GM12878 (cell line): ENCODE measurements around the gene EPHA2.

Experiments
- BCL3 ChIP-seq: IDR thresholded peaks from 2 replicates; pipeline ENCODE4 v1.6.1; 2011; ENCODE audit warnings: borderline replicate concordance, low read depth, mild to moderate bottlenecking, moderate library complexity, low read length; ENCODE audit not compliant: insufficient read depth, poor library complexity, severe bottlenecking
- CREM ChIP-seq: IDR thresholded peaks from 2 replicates; pipeline ENCODE4 v1.6.1; 2014; ENCODE audit warnings: antibody characterized with exemption, low read depth
- CTCF ChIP-seq, 3 experiments: IDR thresholded peaks in 2 of 3; conservative IDR thresholded peaks in 1 of 3; 2 replicates each; pipeline ENCODE4 v1.5.1; 2011; ENCODE audit warnings: low read depth in 3 of 3, low read length in 3 of 3, mild to moderate bottlenecking in 3 of 3, control low read depth in 2 of 3, moderate library complexity in 2 of 3, inconsistent platforms in 1 of 3, mixed read lengths in 1 of 3; ENCODE audit not compliant: control insufficient read depth in 2 of 3, insufficient read depth in 1 of 3; ENCODE audit errors: extremely low read depth in 1 of 3
- EP300 ChIP-seq, 2 experiments: fragments of 150-350 bp in 1 of 2; IDR thresholded peaks; 2 replicates each; pipeline ENCODE4 v1.6.1; 2011 to 2012; ENCODE audit warnings: low read depth in 2 of 2, low read length in 2 of 2, borderline replicate concordance in 1 of 2, improper control_type of control experiment in 1 of 2, inconsistent platforms in 1 of 2; ENCODE audit not compliant: control insufficient read depth in 1 of 2
- EZH2 ChIP-seq: IDR thresholded peaks from 2 replicates; pipeline ENCODE4 v1.6.1; 2012; ENCODE audit warnings: low read depth, mild to moderate bottlenecking, control low read depth, inconsistent platforms, low read length, borderline replicate concordance; ENCODE audit not compliant: control insufficient read depth
- HCFC1 ChIP-seq: fragments of 150-350 bp; IDR thresholded peaks from 2 replicates; pipeline ENCODE4 v1.6.1; 2014; ENCODE audit warnings: low read length
- NFYB ChIP-seq: IDR thresholded peaks from 2 replicates; pipeline ENCODE4 v1.6.1; 2011; ENCODE audit warnings: low read depth, mild to moderate bottlenecking, low read length, improper control_type of control experiment, moderate library complexity; ENCODE audit not compliant: insufficient read depth
- POLR2AphosphoS5 ChIP-seq: IDR thresholded peaks from 2 replicates; pipeline ENCODE4 v1.6.1; 2011; ENCODE audit warnings: mild to moderate bottlenecking, low read length, inconsistent platforms
- PRDM15 ChIP-seq: fragments of 450-650 bp; formaldehyde crosslinking; IDR thresholded peaks from 2 replicates; pipeline ENCODE4 v1.4.0; 2020; ENCODE audit warnings: mild to moderate bottlenecking, moderate library complexity
- REST ChIP-seq: IDR thresholded peaks from 2 replicates; pipeline ENCODE4 v1.6.1; 2012; ENCODE audit warnings: mild to moderate bottlenecking, low read depth, low read length
- YY1 ChIP-seq: IDR thresholded peaks from 2 replicates; pipeline ENCODE4 v1.6.1; 2011; ENCODE audit warnings: low read depth, mild to moderate bottlenecking, low read length

GRCh38 chr1:16205334-16205671 lies 49.4 kb upstream of the EPHA2 start:
- no peak for TF ChIP-seq PRDM15 (CRISPR knock-in tag)
- TF ChIP-seq BCL3, result no peak
- TF ChIP-seq CTCF (IDR thresholded peaks at IDR 0.05 in 2 of 3, conservative IDR thresholded peaks at IDR 0.05 in 1 of 3; ENCODE audit: control insufficient read depth in 2 of 3, extremely low read depth in 1 of 3, insufficient read depth in 1 of 3, low read depth in 3 of 3, low read length in 3 of 3), result no peak
- TF ChIP-seq NFYB, result no peak
- no peak for TF ChIP-seq HCFC1
- TF ChIP-seq YY1, result no peak
- TF ChIP-seq EZH2, result no peak
- no peak for TF ChIP-seq REST
- TF ChIP-seq POLR2AphosphoS5, result no peak
- no peak for TF ChIP-seq EP300 (IDR thresholded peaks at IDR 0.05; ENCODE audit: borderline replicate concordance in 1 of 2, control insufficient read depth in 1 of 2, low read depth in 2 of 2, low read length in 2 of 2)
- no peak for TF ChIP-seq CREM
